Tibial nerve (tissue), 4 donors: ENCODE results near the gene GREM2. TPM values are rescaled to one million over a fixed set of nuclear protein-coding genes. Genes with fewer than 3 reads are reported as not detected.

Experiments
- DNase-seq, 2 donors: peaks; one replicate each; pipeline ENCODE4 v3.0.0-alpha.2; 2019; ENCODE audit warnings: low spot score in 2 of 2
- H3K27ac ChIP-seq, 4 donors: fragments of 200-600 bp; sonication (generic) in 3 of 4; one replicate each; pipeline ENCODE4 v1.5.1; 2017 to 2019; ENCODE audit warnings: mild to moderate bottlenecking in 1 of 4
- H3K27me3 ChIP-seq, 2 donors: fragments of 200-600 bp; sonication (generic) in 1 of 2; one replicate each; pipeline versions ENCODE4 v1.5.1 to v1.6.0; 2017 to 2019
- H3K36me3 ChIP-seq, 3 donors: fragments of 200-600 bp; sonication (generic); one replicate each; pipeline ENCODE4 v1.5.1; 2018 to 2019
- H3K4me1 ChIP-seq, 4 donors: fragments of 200-600 bp; sonication (generic) in 3 of 4; one replicate each; pipeline ENCODE4 v1.5.1; 2017 to 2019
- H3K4me3 ChIP-seq, 4 donors: fragments of 200-600 bp; sonication (generic) in 3 of 4; one replicate each; pipeline ENCODE4 v1.5.1; 2017 to 2019; ENCODE audit warnings: mild to moderate bottlenecking in 1 of 4, moderate library complexity in 1 of 4
- H3K9me3 ChIP-seq, 4 donors: fragments of 200-600 bp; sonication (generic) in 3 of 4; one replicate each; pipeline ENCODE4 v1.5.1; 2017 to 2019
- EP300 ChIP-seq, 2 donors: sonication (generic); formaldehyde crosslinking; IDR thresholded peaks; one replicate each; pipeline ENCODE4 v1.6.1; 2017; ENCODE audit warnings: antibody characterized with exemption in 2 of 2, mild to moderate bottlenecking in 1 of 2
- POLR2A ChIP-seq, 2 donors: fragments of 450-650 bp; IDR thresholded peaks; one replicate each; pipeline ENCODE4 v1.6.1; 2017; ENCODE audit warnings: antibody characterized with exemption in 2 of 2, mild to moderate bottlenecking in 2 of 2, moderate library complexity in 2 of 2
- WGBS, 2 donors: methylation state at CpG; one replicate each; pipeline ENCODE4 v1.1.5; 2018; 5-methylcytosine and 5-hydroxymethylcytosine counted together
- total RNA-seq, 4 donors: library from RNA; depleted of rRNA; stranded (reverse); fragments of >200 nt; gene quantifications; one replicate each; pipeline ENCODE4 v1.1.0, GENCODE V29; 2016
- TF ChIP-seq, protein P1 (sequence below), 5 experiments: fragments of 200-600 bp in 3 of 5; fragments of 450-650 bp in 2 of 5; sonication (generic) in 3 of 5; IDR thresholded peaks; one replicate each; pipeline ENCODE4 v1.5.1; 2016 to 2019; ENCODE audit warnings: antibody characterized with exemption in 5 of 5, mild to moderate bottlenecking in 3 of 5, moderate library complexity in 2 of 5

GREM2 gene
- total RNA-seq, 4 donors from 2014 or later: 0.21 to 0.87 (median 0.35) TPM

GRCh38 chr1:240491796-240492195 lies 120.2 kb downstream of the GREM2 start:
- no peak for TF ChIP-seq POLR2A (IDR thresholded peaks at IDR 0.05)
- TF ChIP-seq EP300 (IDR thresholded peaks at IDR 0.05): no peak
- TF ChIP-seq, protein P1, sequence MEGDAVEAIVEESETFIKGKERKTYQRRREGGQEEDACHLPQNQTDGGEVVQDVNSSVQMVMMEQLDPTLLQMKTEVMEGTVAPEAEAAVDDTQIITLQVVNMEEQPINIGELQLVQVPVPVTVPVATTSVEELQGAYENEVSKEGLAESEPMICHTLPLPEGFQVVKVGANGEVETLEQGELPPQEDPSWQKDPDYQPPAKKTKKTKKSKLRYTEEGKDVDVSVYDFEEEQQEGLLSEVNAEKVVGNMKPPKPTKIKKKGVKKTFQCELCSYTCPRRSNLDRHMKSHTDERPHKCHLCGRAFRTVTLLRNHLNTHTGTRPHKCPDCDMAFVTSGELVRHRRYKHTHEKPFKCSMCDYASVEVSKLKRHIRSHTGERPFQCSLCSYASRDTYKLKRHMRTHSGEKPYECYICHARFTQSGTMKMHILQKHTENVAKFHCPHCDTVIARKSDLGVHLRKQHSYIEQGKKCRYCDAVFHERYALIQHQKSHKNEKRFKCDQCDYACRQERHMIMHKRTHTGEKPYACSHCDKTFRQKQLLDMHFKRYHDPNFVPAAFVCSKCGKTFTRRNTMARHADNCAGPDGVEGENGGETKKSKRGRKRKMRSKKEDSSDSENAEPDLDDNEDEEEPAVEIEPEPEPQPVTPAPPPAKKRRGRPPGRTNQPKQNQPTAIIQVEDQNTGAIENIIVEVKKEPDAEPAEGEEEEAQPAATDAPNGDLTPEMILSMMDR (IDR thresholded peaks at IDR 0.05): no peak
- no peaks in the 10 kb centered on the region for H3K4me1 ChIP-seq
- no peak for DNase-seq
- H3K4me3 ChIP-seq: no peak overlapping the region
- H3K9me3 ChIP-seq: peaks cover 0 to 7% (median 0%) of the 10 kb centered on the region in 4 donors
- H3K36me3 ChIP-seq: no peaks in the 10 kb centered on the region
- no peak overlapping the region for H3K27ac ChIP-seq
- no peaks in the 10 kb centered on the region for H3K27me3 ChIP-seq
- WGBS, 2 donors: 85 to 86% methylated on average over 7 of the region's 7 CpGs

DNA sequence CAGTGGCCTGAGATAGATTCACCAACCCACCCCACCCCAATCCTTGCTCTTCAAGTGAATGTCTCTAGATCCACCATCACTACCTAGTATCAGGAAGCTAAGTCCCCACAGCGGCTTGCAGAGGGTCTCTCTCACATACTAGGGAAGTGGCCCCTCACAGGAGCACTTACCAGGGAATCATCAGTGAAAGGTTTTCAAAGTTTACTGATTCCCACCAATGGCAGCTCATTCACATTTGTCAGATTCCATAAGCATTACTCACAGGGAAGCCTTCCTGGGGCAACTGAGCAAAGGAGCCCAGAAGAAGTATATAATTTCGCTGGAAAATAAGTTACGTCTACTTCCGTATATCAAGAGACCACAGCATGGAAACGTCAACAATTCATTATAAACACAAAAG lies 120.8 kb downstream of the GREM2 start:
- Histone ChIP-seq H3K36me3 (no peaks in the 10 kb centered on the region), H3K9me3 (peaks cover 0 to 7% (median 0%) of the 10 kb centered on the region in 4 donors), H3K4me3 (no peak overlapping the region), H3K27ac (no peak overlapping the region), H3K4me1 (no peaks in the 10 kb centered on the region), H3K27me3 (no peaks in the 10 kb centered on the region)
- DNase-seq: no peak
- 74 to 79% methylated on average over 5 of the region's 5 CpGs for WGBS, 2 donors
- TF ChIP-seq POLR2A (IDR thresholded peaks at IDR 0.05): no peak

DNA sequence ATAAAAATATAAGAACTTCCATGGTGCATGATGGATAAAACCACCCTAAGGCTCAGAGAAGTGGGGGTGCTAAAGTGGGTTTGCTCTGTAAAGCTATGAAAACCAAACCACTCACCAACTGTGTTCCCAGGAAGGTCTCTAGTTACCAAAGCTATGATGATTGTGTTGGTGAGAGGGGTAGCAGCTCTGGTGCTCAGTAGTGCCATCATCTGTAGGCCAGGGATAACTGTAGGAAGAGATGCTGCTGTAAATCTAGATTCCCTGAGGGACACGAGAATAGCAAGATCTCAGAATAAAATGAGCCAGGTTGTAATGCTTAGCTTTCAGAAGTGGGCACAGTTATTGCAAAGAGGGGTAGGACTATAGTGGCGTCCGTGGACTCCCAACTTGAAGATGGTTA lies 124.5 kb downstream of the GREM2 start:
- H3K27ac ChIP-seq: no peak overlapping the region
- TF ChIP-seq EP300 (IDR thresholded peaks at IDR 0.05): no peak
- TF ChIP-seq, protein P1 (IDR thresholded peaks at IDR 0.05): no peak
- no peak for TF ChIP-seq POLR2A (IDR thresholded peaks at IDR 0.05)
- no peaks in the 10 kb centered on the region for H3K4me1 ChIP-seq
- no peak for DNase-seq
- no peak overlapping the region for H3K4me3 ChIP-seq
- peaks cover 0 to 2% (median 0%) of the 10 kb centered on the region in 4 donors for H3K9me3 ChIP-seq
- no peaks in the 10 kb centered on the region for H3K36me3 ChIP-seq
- H3K27me3 ChIP-seq: no peaks in the 10 kb centered on the region
- WGBS, 2 donors: 80 to 83% methylated on average over 3 of the region's 3 CpGs

- Histone ChIP-seq H3K36me3 (no peaks in the 10 kb centered on the region), H3K27ac (no peak overlapping the region), H3K4me3 (no peak overlapping the region), H3K9me3 (no peaks in the 10 kb centered on the region), H3K4me1 (no peaks in the 10 kb centered on the region), H3K27me3 (no peaks in the 10 kb centered on the region)
- no peak for DNase-seq
- WGBS, 2 donors: 66 to 67% methylated on average over 6 of the region's 6 CpGs
- TF ChIP-seq POLR2A (IDR thresholded peaks at IDR 0.05): no peak
- TF ChIP-seq, protein P1 (IDR thresholded peaks at IDR 0.05): no peak
- TF ChIP-seq EP300 (IDR thresholded peaks at IDR 0.05): no peak
These were observed 125.3 kb downstream of the GREM2 start for GRCh38 chr1:240486611-240487010.

GRCh38 chr1:240484804-240485443 lies 127.0 kb downstream of the GREM2 start:
- WGBS, 2 donors: 88 to 90% methylated on average over 6 of the region's 6 CpGs
- Histone ChIP-seq H3K9me3 (no peaks in the 10 kb centered on the region), H3K4me1 (no peaks in the 10 kb centered on the region), H3K27me3 (no peaks in the 10 kb centered on the region), H3K27ac (no peak overlapping the region), H3K36me3 (no peaks in the 10 kb centered on the region), H3K4me3 (no peak overlapping the region)
- no peak for TF ChIP-seq POLR2A (IDR thresholded peaks at IDR 0.05)
- TF ChIP-seq, protein P1 (IDR thresholded peaks at IDR 0.05): no peak
- no peak for DNase-seq
